Transverse colon (tissue), 3 donors: ENCODE results near the gene PDIK1L.

Source experiments
- POLR2A ChIP-seq: fragments of 450-650 bp; IDR thresholded peaks from one replicate; pipeline ENCODE4 v1.6.1; 2016; ENCODE audit warnings: antibody characterized with exemption, mild to moderate bottlenecking, moderate library complexity
- TF ChIP-seq, protein P1 (sequence below), 5 experiments: fragments of 200-600 bp in 3 of 5; fragments of 450-650 bp in 2 of 5; sonication (generic) in 3 of 5; IDR thresholded peaks; 1 replicate in 2 of 5; 2 replicates in 3 of 5; pipeline ENCODE4 v1.5.1; 2016 to 2017; ENCODE audit warnings: antibody characterized with exemption in 5 of 5, inconsistent platforms in 3 of 5, mild to moderate bottlenecking in 2 of 5, moderate library complexity in 1 of 5

DNA sequence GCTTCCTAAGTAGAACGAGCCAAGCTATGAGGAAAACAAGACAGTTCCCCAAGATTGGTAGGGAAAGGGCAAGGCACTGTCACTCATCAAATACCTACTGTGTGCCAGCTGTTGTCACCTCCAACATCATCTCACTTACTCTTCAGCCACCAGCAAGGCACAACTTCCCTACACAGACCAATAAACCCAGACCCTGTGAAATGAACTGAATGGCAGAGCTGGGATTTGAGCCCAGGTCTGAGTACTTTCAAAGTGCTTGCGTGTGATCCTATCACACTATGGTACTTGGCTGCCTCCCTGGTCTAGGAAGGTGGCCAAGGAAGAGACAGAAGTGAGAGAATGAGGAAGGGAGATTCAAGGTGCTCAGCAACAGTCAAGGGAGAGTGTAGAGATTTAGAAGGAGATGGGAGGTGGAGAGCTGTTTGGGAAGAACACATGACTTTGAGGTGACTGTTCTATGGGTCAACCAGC is 27.5 kb upstream of the PDIK1L start:
- TF ChIP-seq, protein P1, sequence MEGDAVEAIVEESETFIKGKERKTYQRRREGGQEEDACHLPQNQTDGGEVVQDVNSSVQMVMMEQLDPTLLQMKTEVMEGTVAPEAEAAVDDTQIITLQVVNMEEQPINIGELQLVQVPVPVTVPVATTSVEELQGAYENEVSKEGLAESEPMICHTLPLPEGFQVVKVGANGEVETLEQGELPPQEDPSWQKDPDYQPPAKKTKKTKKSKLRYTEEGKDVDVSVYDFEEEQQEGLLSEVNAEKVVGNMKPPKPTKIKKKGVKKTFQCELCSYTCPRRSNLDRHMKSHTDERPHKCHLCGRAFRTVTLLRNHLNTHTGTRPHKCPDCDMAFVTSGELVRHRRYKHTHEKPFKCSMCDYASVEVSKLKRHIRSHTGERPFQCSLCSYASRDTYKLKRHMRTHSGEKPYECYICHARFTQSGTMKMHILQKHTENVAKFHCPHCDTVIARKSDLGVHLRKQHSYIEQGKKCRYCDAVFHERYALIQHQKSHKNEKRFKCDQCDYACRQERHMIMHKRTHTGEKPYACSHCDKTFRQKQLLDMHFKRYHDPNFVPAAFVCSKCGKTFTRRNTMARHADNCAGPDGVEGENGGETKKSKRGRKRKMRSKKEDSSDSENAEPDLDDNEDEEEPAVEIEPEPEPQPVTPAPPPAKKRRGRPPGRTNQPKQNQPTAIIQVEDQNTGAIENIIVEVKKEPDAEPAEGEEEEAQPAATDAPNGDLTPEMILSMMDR (IDR thresholded peaks at IDR 0.05): no peak
- no peak for TF ChIP-seq POLR2A
